ENCODE results near the gene PANX1.
"Not testable (repeated sequence)": the region's sequence is repeated elsewhere in the genome, so short reads cannot be mapped to it uniquely, and the experiment has no call there.

PANX1 gene

GRCh38 chr11:94112206-94112953, 16.3 kb upstream of the PANX1 start:
- no peak for TF ChIP-seq CTCF (IDR thresholded peaks at IDR 0.05; ENCODE audit: control insufficient read depth, extremely low read depth, insufficient read depth)
- no peak for DNase-seq (ENCODE audit: low read depth)
- H3K4me3 ChIP-seq (ENCODE audit: low read depth, low read length) = no peak overlapping the region

GRCh38 chr11:94117197-94117574, 11.5 kb upstream of the PANX1 start:
- DNase-seq (ENCODE audit: low read depth) = no peak
- H3K4me3 ChIP-seq (ENCODE audit: low read depth, low read length) = no peak overlapping the region
- TF ChIP-seq CTCF (IDR thresholded peaks at IDR 0.05; ENCODE audit: control insufficient read depth, extremely low read depth, insufficient read depth) = no peak

- no peak for DNase-seq (ENCODE audit: low read depth)
- no peak for TF ChIP-seq CTCF (IDR thresholded peaks at IDR 0.05; ENCODE audit: control insufficient read depth, extremely low read depth, insufficient read depth)
- no peak overlapping the region for H3K4me3 ChIP-seq (ENCODE audit: low read depth, low read length)
Measured at GRCh38 chr11:94117871-94118270, 10.8 kb upstream of the PANX1 start.

GRCh38 chr11:94119676-94120075, 9.0 kb upstream of the PANX1 start:
- H3K4me3 ChIP-seq (ENCODE audit: low read depth, low read length); DNase-seq (ENCODE audit: low read depth): not testable (repeated sequence)

- H3K4me3 ChIP-seq (ENCODE audit: low read depth, low read length); DNase-seq (ENCODE audit: low read depth): not testable (repeated sequence)
Measured at GRCh38 chr11:94120516-94120915, 8.1 kb upstream of the PANX1 start.

- TF ChIP-seq CTCF (IDR thresholded peaks at IDR 0.05; ENCODE audit: control insufficient read depth, extremely low read depth, insufficient read depth) = no peak
- no peak for DNase-seq (ENCODE audit: low read depth)
- H3K4me3 ChIP-seq (ENCODE audit: low read depth, low read length) = no peak overlapping the region
Measured at GRCh38 chr11:94120946-94121345, 7.7 kb upstream of the PANX1 start.

GRCh38 chr11:94125407-94126115, 3.1 kb upstream of the PANX1 start:
- no peak for DNase-seq (ENCODE audit: low read depth)
- no peak overlapping the region for H3K4me3 ChIP-seq (ENCODE audit: low read depth, low read length)
- no peak for TF ChIP-seq CTCF (IDR thresholded peaks at IDR 0.05; ENCODE audit: control insufficient read depth, extremely low read depth, insufficient read depth)

GRCh38 chr11:94127638-94128037, 1.0 kb upstream of the PANX1 start:
- no peak for TF ChIP-seq CTCF (IDR thresholded peaks at IDR 0.05; ENCODE audit: control insufficient read depth, extremely low read depth, insufficient read depth)
- no peak for DNase-seq (ENCODE audit: low read depth)
- peak overlapping the region; percentile 85 for H3K4me3 ChIP-seq (ENCODE audit: low read depth, low read length)
